Inflammatory macrophage (primary cell): ENCODE results near the gene SYCP3.
"Not testable (repeated sequence)": the region's sequence is repeated elsewhere in the genome, so short reads cannot be mapped to it uniquely, and the experiment has no call there.

Experiments
- DNase-seq, 2 donors: peaks; one replicate each; pipeline ENCODE4 v3.0.0-alpha.2; 2020 to 2022

The SYCP3 gene

DNA sequence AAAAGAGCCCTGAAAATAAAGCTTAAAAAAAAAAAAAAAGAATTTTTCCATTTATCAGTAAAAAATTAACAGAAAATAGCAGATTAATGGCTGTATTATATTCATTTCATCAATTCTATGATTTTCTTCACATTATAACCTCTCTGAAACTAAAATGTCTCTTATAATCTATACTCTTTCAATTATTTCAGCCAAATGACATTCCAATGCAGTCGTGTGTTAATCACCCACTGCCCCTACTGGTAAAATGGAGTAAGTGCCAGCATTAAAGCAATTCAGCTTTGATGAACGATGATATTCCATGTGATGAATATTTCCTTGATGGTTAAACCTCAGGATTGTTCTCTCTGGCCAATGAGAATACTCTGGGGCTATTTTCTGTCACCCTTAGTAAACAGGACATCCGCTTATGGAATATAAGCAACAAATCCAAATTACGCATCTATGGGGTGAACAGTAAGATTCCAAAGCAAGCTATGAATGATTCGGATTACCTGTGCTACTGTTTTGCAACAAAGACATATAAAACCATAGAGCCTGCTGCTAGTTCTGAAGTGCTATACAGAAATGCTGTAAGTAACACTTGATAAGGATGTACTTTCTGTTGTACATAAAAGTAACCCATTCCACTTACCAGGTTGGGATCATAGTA, 20.3 kb upstream of the SYCP3 start:
- peak; percentile 13 to 51 for DNase-seq

DNA sequence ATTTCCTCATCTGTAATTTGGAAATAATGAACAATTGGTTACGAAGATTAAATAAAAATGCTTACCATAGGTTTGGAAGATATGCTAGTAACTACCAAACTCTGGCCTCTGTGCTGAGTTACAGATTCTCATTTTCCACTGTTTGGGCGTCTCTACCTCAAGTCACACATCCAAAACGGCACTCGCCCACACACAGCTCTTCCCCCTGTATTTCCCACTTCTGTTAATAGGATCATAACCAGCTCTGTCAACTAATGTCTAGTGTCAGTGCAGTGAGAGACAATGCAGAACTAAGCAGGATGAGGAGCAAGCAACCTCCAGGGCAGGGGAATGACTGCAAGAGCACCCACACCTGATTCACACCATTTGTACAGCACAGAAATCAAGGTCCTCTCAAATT, 10.9 kb upstream of the SYCP3 start:
- peak; percentile 46 to 48 for DNase-seq

- DNase-seq: no peak
Observed at GRCh38 chr12:101749657-101750056, 10.4 kb upstream of the SYCP3 start.

DNA sequence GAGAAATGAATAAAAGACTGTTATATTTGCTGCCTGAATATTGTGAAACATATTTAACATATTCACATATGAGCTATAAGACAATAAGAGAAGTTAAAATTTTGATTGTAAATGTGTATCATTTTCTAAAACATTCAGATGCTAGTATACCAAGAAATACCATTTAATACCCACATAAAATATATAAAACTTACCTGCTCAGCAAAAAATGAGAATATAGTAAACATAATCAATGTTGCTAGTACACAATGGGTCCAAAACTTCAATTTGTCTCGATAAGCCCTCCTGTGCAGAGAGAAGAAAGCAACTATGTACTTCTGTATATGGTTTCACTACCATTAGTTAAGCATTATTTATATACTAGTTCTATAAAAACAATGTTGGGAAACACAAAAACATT, 9.6 kb upstream of the SYCP3 start:
- DNase-seq: no peak

- peak; percentile 10 to 58 for DNase-seq
Observed at GRCh38 chr12:101747697-101748096, 8.4 kb upstream of the SYCP3 start.

GRCh38 chr12:101746661-101747060, 7.4 kb upstream of the SYCP3 start:
- DNase-seq: no peak

DNA sequence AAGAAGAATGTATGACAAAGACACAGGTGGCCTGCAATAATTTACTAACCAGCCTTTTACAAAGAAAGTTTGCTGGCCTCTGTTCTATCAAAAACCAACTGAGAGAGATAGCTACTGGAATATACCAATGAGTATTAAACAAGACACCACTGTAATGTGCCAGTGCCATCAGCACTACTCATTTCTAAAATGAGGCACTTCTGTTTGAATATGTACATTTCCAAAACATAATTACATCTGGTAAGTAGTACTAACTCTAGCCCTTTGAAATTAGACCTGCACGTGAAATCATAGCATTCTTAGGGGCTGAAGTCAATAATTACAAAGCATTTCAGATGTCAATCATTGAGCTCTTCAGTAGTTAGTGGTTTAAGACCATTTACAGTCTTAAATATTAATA, 6.9 kb upstream of the SYCP3 start:
- no peak for DNase-seq

- no peak for DNase-seq
Observed at GRCh38 chr12:101745481-101745880, 6.2 kb upstream of the SYCP3 start.

DNA sequence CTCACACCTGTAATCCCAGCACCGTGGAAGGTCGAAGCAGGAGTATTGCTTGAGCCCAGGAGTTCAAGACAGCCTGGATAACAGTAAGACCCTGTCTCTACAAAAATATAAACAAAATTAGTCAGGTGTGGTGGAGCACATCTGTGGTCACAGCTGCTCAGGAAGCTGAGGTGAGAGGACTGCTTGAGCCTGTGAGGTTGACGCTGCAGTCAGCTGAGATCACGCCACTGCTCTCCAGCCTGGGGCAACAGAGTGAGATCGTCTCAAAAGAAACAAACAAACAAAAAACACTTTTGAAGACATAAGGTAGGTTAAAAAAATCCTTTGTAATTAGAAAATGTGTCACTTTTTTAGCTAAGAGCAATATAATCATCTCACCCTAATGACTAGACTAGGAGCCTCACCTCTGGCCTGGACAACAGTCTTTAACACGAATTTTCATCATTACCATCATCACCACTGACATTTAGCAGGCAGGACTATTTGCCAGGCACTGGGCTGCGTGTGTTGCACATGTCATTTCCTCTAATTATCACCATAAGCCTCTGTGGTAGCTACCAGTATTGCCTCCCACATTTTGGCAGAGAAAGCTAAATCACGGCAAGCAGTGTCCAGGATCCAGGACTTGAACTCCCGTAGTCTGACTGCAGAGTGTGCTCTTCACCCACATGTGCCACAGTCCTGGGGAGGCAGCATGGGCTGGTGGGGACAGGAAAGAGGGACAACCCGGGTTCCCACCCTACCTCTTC, 4.6 kb upstream of the SYCP3 start:
- no peak for DNase-seq

DNA sequence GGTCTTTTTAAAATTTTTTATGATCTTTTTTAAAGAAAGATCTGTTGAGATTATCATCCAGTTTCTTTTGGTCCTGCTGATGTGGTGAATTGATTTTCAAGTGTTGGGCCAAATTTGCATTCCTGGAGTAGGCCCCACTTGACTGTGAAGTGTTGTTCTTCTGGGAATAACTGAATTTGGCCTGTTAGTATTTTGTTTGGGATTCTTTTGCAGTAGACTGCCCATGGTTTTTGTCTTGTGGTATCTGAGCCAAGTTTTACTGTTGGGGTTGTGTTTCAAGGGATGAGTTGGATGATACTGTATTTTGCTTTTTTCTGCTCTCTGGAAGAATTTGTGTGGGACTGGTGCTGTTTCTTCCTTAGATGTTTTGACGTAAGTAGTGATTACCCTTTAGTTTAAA, 4.0 kb upstream of the SYCP3 start:
- no peak for DNase-seq

- no peak for DNase-seq
Observed at GRCh38 chr12:101740980-101741379, 1.7 kb upstream of the SYCP3 start.

GRCh38 chr12:101740566-101740965, 1.3 kb upstream of the SYCP3 start:
- no peak for DNase-seq

DNA sequence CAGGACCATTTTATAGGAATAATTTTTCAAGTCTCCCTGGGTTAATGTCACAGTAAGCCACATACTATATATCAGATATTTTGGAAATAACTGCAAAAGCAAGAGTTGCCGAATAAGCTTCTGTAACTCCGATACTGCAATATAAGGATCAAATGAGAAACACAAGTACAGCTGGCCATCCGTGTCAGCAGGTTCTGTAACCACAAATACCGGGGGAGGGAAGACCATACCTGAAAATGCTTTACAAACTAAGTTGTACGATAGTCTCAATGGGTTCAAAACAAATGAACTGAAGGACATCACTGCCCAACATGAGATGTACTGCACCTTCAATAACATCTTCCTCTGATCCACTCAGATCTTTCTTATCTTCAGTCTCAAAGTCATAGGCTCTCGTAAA, 1.8 kb downstream of the SYCP3 start:
- no peak for DNase-seq

- not testable (repeated sequence) for DNase-seq
Observed at GRCh38 chr12:101734482-101734881, 4.8 kb downstream of the SYCP3 start.

GRCh38 chr12:101733166-101733565, 6.1 kb downstream of the SYCP3 start:
- DNase-seq: no peak

DNA sequence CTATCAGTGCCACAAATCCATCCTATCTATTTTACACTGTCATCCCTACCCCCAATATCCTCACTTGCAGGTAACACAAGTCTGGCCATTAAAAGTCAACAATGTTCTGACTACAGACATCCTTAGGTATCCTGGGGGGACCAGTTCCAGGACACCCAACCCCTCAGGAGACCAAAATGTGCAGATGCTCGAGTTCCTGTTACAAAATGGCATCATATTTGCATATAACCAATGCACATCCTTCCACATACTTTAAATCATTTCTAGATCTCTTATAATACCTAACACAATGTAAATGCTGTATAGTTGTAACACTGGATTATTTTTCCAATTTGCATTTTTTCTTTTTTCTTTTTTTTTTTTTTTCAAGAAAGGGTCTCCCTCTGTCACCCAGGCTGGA, 6.9 kb downstream of the SYCP3 start:
- no peak for DNase-seq

GRCh38 chr12:101729842-101730241, 9.4 kb downstream of the SYCP3 start:
- DNase-seq: no peak

DNA sequence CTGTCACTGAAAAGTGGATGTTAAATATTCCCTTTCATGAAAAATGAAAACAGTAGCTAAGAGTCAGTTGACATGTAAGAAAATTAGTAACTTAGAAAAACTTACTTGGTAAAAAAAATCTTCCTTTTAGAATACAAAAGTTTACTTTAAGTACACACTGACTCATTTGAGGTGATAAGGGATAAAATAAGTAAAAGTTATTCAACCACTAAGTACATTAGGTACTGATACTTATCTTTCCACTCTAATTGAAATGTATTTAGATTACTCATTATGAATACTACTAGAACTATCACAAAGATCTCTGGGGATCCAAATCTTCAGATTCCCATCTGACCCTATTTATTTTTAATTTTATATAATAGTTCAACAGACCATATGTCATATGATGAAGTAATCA, 12.2 kb downstream of the SYCP3 start:
- DNase-seq: no peak

GRCh38 chr12:101722392-101722791, 16.9 kb downstream of the SYCP3 start:
- no peak for DNase-seq

DNA sequence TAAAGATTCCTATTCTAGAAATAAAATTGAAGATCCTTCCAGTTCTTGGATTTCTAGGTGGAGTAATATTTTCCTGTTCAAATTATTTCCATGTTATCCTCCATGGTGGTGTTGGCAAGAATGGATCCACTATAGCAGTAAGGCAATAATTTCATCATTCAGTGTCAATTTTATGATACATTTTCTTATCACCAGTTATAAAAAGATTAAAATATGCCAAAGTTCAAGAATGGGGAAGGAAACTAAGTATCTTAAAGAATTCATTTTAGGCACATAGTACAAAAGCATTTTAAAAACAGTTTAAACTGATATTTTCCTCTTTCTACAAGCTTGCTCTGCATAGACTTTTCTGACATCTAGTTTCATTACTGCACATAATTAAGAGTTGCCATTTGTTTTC, 19.1 kb downstream of the SYCP3 start:
- DNase-seq: no peak

GRCh38 chr12:101719566-101719965, 19.7 kb downstream of the SYCP3 start:
- no peak for DNase-seq

DNA sequence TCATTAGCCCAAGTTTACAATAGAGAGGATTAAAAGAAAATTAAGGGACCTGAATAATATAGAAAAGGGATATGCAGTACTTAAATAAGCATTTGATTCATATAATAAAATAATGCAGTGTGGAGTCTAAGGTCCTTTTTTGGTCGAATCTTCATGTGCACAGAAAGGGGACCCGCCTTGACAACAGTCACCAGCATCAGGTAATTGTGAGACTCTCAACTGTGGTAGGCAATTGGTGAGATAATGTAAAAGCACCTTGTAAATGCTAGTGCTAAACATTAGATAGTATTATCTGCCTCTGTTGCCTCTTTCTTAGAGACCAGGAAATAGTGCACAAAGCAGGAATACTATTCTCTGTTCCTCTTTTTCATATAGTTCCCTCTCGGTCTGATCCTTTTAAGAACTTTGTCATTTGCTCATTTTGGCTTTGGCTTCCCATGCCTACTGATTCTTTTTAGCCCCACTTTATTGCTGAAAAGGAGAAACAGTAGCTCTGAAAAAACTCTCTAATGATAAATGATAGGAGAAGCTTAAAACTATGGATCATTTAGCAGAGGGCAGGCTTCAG, 24.3 kb downstream of the SYCP3 start:
- DNase-seq: peak; percentile 24 to 58

- DNase-seq: no peak
Observed at GRCh38 chr12:101713930-101714329, 25.3 kb downstream of the SYCP3 start.

- DNase-seq: peak; percentile 16 to 46
Observed at GRCh38 chr12:101713059-101713682, 26.1 kb downstream of the SYCP3 start.
